ENCODE measurements around the gene OPN4. TPM values are rescaled to one million over a fixed set of nuclear protein-coding genes. Genes with fewer than 3 reads are reported as not detected.

The OPN4 gene
- total RNA-seq, 1 donor from 2014 or later: not detected

GRCh38 chr10:86689146-86689545 is 34.8 kb downstream of the OPN4 start:
- Mint-ChIP-seq H3K4me1 (peaks cover 20% of the 10 kb centered on the region), H3K36me3 (no peaks in the 10 kb centered on the region), H3K27me3 (ENCODE audit: low read depth) (peaks cover 2% of the 10 kb centered on the region), H3K27ac (no peak overlapping the region), H3K4me3 (no peak overlapping the region), H3K9me3 (no peaks in the 10 kb centered on the region)
- no peak for TF ChIP-seq CTCF (IDR thresholded peaks at IDR 0.05; ENCODE audit: unreplicated experiment)
- no peak for DNase-seq (ENCODE audit: low spot score in 2 of 2, unreplicated experiment in 2 of 2)

GRCh38 chr10:86690231-86690630 is 35.9 kb downstream of the OPN4 start:
- TF ChIP-seq CTCF (IDR thresholded peaks at IDR 0.05; ENCODE audit: unreplicated experiment): no peak
- H3K36me3 Mint-ChIP-seq: no peaks in the 10 kb centered on the region
- no peaks in the 10 kb centered on the region for H3K9me3 Mint-ChIP-seq
- DNase-seq (ENCODE audit: low spot score in 2 of 2, unreplicated experiment in 2 of 2): no peak
- H3K4me1 Mint-ChIP-seq: peaks cover 14% of the 10 kb centered on the region
- no peak overlapping the region for H3K27ac Mint-ChIP-seq
- no peak overlapping the region for H3K4me3 Mint-ChIP-seq
- H3K27me3 Mint-ChIP-seq (ENCODE audit: low read depth): peaks cover 2% of the 10 kb centered on the region

- DNase-seq (ENCODE audit: low spot score in 2 of 2, unreplicated experiment in 2 of 2): no peak
- Mint-ChIP-seq H3K4me3 (no peak overlapping the region), H3K36me3 (no peaks in the 10 kb centered on the region), H3K27me3 (ENCODE audit: low read depth) (peaks cover 2% of the 10 kb centered on the region), H3K27ac (no peak overlapping the region), H3K4me1 (peaks cover 14% of the 10 kb centered on the region), H3K9me3 (no peaks in the 10 kb centered on the region)
- TF ChIP-seq CTCF (IDR thresholded peaks at IDR 0.05; ENCODE audit: unreplicated experiment): no peak
Measured at GRCh38 chr10:86690657-86691084, 36.3 kb downstream of the OPN4 start.

GRCh38 chr10:86691333-86692022 is 37.1 kb downstream of the OPN4 start:
- no peaks in the 10 kb centered on the region for H3K9me3 Mint-ChIP-seq
- H3K27ac Mint-ChIP-seq: no peak overlapping the region
- peaks cover 4% of the 10 kb centered on the region for H3K27me3 Mint-ChIP-seq (ENCODE audit: low read depth)
- no peak overlapping the region for H3K4me3 Mint-ChIP-seq
- DNase-seq (ENCODE audit: low spot score in 2 of 2, unreplicated experiment in 2 of 2): no peak
- TF ChIP-seq CTCF (IDR thresholded peaks at IDR 0.05; ENCODE audit: unreplicated experiment): no peak
- no peaks in the 10 kb centered on the region for H3K36me3 Mint-ChIP-seq
- H3K4me1 Mint-ChIP-seq: peaks cover 14% of the 10 kb centered on the region

GRCh38 chr10:86692023-86692514 is 37.7 kb downstream of the OPN4 start:
- no peak for TF ChIP-seq CTCF (IDR thresholded peaks at IDR 0.05; ENCODE audit: unreplicated experiment)
- Mint-ChIP-seq H3K4me1 (peaks cover 14% of the 10 kb centered on the region), H3K27me3 (ENCODE audit: low read depth) (peaks cover 7% of the 10 kb centered on the region), H3K4me3 (no peak overlapping the region), H3K9me3 (no peaks in the 10 kb centered on the region), H3K27ac (no peak overlapping the region), H3K36me3 (no peaks in the 10 kb centered on the region)
- no peak for DNase-seq (ENCODE audit: low spot score in 2 of 2, unreplicated experiment in 2 of 2)
